Naive thymus-derived CD4-positive, alpha-beta T cell (primary cell): Measurements from ENCODE around the gene DENND10. TPM values are rescaled to one million over a fixed set of nuclear protein-coding genes. Genes with fewer than 3 reads are reported as not detected.
"Not testable (repeated sequence)": the region's sequence is repeated elsewhere in the genome, so short reads cannot be mapped to it uniquely, and the experiment has no call there.

ENCODE experiments used
- ATAC-seq: fragments of 150-1000 bp; cut with Tn5 transposase; 2 replicates; pipeline ENCODE4 v1.10.0; 2021; ENCODE audit warnings: mild to moderate bottlenecking, moderate library complexity
- CTCF ChIA-PET: fragments of 350-600 bp; sonication (Branson Sonifier 250); formaldehyde crosslinking; loops from one replicate; lab custom pipeline; 2021; ENCODE audit warnings: antibody characterized with exemption; lab: Charles Lee
- POLR2A ChIA-PET: fragments of 350-600 bp; sonication (Branson Sonifier 250); formaldehyde crosslinking; loops from one replicate; lab custom pipeline; 2021; ENCODE audit warnings: antibody characterized with exemption, inconsistent platforms; lab: Charles Lee
- DNase-seq, 9 donors: peaks; one replicate each; pipeline versions ENCODE4 v3.0.0 to v3.0.0-alpha.2; 2020 to 2022; ENCODE audit warnings: mixed read lengths in 1 of 9
- H3K27ac ChIP-seq: one replicate; pipeline ENCODE4 v1.7.0; 2013; ENCODE audit warnings: mild to moderate bottlenecking, low read depth, low read length, moderate library complexity
- H3K27me3 ChIP-seq, 2 donors: one replicate each; pipeline ENCODE4 v1.7.0; 2013; ENCODE audit warnings: low read length in 2 of 2, mild to moderate bottlenecking in 2 of 2, moderate library complexity in 2 of 2; ENCODE audit not compliant: control insufficient read depth in 2 of 2, insufficient read depth in 2 of 2
- H3K36me3 ChIP-seq, 3 experiments: 1 replicate in 2 of 3; 2 replicates in 1 of 3; pipeline ENCODE4 v1.7.0; 2013; ENCODE audit warnings: low read length in 3 of 3, mild to moderate bottlenecking in 3 of 3, moderate library complexity in 1 of 3; ENCODE audit not compliant: insufficient read depth in 3 of 3, control insufficient read depth in 2 of 3
- H3K4me1 ChIP-seq, 2 donors: one replicate each; pipeline ENCODE4 v1.7.0; 2013; ENCODE audit warnings: low read length in 2 of 2, mild to moderate bottlenecking in 2 of 2, moderate library complexity in 1 of 2; ENCODE audit not compliant: control insufficient read depth in 2 of 2, insufficient read depth in 2 of 2
- H3K4me3 ChIP-seq: 2 replicates; pipeline ENCODE4 v1.7.0; 2013; ENCODE audit warnings: mild to moderate bottlenecking, low read length
- H3K9me3 ChIP-seq, 3 experiments: 1 replicate in 2 of 3; 2 replicates in 1 of 3; pipeline ENCODE4 v1.7.0; 2013; ENCODE audit warnings: low read length in 3 of 3; ENCODE audit not compliant: control insufficient read depth in 2 of 3
- H3K27ac Mint-ChIP-seq, 9 donors: one replicate each; pipeline ENCODE4 v1.8.0; 2020 to 2022; ENCODE audit warnings: mixed read lengths in 9 of 9, mild to moderate bottlenecking in 8 of 9, moderate library complexity in 5 of 9, inconsistent platforms in 2 of 9
- H3K27me3 Mint-ChIP-seq, 5 donors: one replicate each; pipeline ENCODE4 v1.8.0; 2021 to 2022; ENCODE audit warnings: mixed read lengths in 5 of 5, mild to moderate bottlenecking in 1 of 5
- H3K36me3 Mint-ChIP-seq, 5 donors: one replicate each; pipeline ENCODE4 v1.8.0; 2020 to 2022; ENCODE audit warnings: mixed read lengths in 5 of 5, mild to moderate bottlenecking in 3 of 5, inconsistent platforms in 1 of 5
- H3K4me1 Mint-ChIP-seq, 7 donors: one replicate each; pipeline ENCODE4 v1.8.0; 2020 to 2022; ENCODE audit warnings: mixed read lengths in 7 of 7, mild to moderate bottlenecking in 3 of 7, inconsistent platforms in 1 of 7
- H3K4me3 Mint-ChIP-seq, 10 donors: one replicate each; pipeline ENCODE4 v1.8.0; 2020 to 2022; ENCODE audit warnings: mild to moderate bottlenecking in 10 of 10, mixed read lengths in 10 of 10, moderate library complexity in 6 of 10, inconsistent platforms in 2 of 10
- H3K9me3 Mint-ChIP-seq, 11 donors: one replicate each; pipeline ENCODE4 v1.8.0; 2020 to 2022; ENCODE audit warnings: mixed read lengths in 11 of 11, mild to moderate bottlenecking in 4 of 11, inconsistent platforms in 1 of 11, moderate library complexity in 1 of 11
- intact Hi-C, 2 donors: fragments of 100-400 bp; cut with micrococcal nuclease; formaldehyde crosslinking; loops; one replicate each; pipeline ENCODE4 v1.15.1; 2023
- polyA plus RNA-seq, 2 donors: library from polyadenylated mRNA; unstranded; fragments of 300-500 nt; fragmentation: Illumina TruSeq; gene quantifications; one replicate each; pipeline ENCODE4 v1.2.3, GENCODE V29; 2021
- total RNA-seq, 6 experiments: library from RNA in 5 of 6; stranded (reverse) in 5 of 6; gene quantifications; 1 replicate in 5 of 6; 2 replicates in 1 of 6; pipeline ENCODE4 v1.2.3 and lab custom pipeline; 2021 to 2026

DENND10 gene
- total and polyA plus RNA-seq, 7 experiments from 2014 or later: 22.1 to 41.7 (median 28.8) TPM

- no peaks in the 10 kb centered on the region for H3K27me3 ChIP-seq
- peak overlapping the region; percentile 65 to 94 (median 85) for H3K4me3 Mint-ChIP-seq
- H3K27ac Mint-ChIP-seq: peak overlapping the region; percentile 58 to 96 (median 84)
- no peak overlapping the region for H3K4me3 ChIP-seq
- no peak for ATAC-seq
- H3K27ac ChIP-seq: peak overlapping the region; percentile 11
- no peaks in the 10 kb centered on the region for H3K9me3 ChIP-seq
- peak in 3 of 9 donors; percentile 13 to 63 (median 14) for DNase-seq
- H3K36me3 Mint-ChIP-seq: peaks cover 0 to 6% (median 5%) of the 10 kb centered on the region in 5 donors
- intact Hi-C loops: loop anchor here (1.0 to 10.0 kb wide), 5 partner anchors 104 to 622 kb away; partner anchors contain the start of genes TIAL1 (in 2 of the 2), GRK5 (in 1 of the 2) and RGS10 (in 1 of the 2)
- H3K4me1 Mint-ChIP-seq: peaks cover 5 to 35% (median 14%) of the 10 kb centered on the region in 7 donors
- H3K36me3 ChIP-seq: no peaks in the 10 kb centered on the region
- CTCF ChIA-PET: interaction anchor here (1.2 kb wide), 1 partner anchor 313 kb away, joined by 3 read pairs; no protein-coding TSS in a partner anchor
- no peaks in the 10 kb centered on the region for H3K27me3 Mint-ChIP-seq
- POLR2A ChIA-PET: interaction anchor here (0.6 to 5.4 kb wide), 6 partner anchors 8 to 463 kb away, joined by 3 to 53 read pairs (median 3); partner anchors contain the start of genes EIF3A and SFXN4
- peaks cover 6 to 20% of the 10 kb centered on the region in 2 donors for H3K4me1 ChIP-seq
- H3K9me3 Mint-ChIP-seq: no peaks in the 10 kb centered on the region
Measured at GRCh38 chr10:119103241-119103902, 541 bp upstream of the DENND10 start.

- Mint-ChIP-seq H3K36me3 (peaks cover 0 to 10% (median 5%) of the 10 kb centered on the region in 5 donors), H3K27ac (peak overlapping the region in 4 of 9 donors; percentile 32 to 62 (median 42)), H3K4me3 (peak overlapping the region; percentile 53 to 87 (median 78)), H3K4me1 (peaks cover 8 to 35% (median 14%) of the 10 kb centered on the region in 7 donors), H3K27me3 (no peaks in the 10 kb centered on the region), H3K9me3 (no peaks in the 10 kb centered on the region)
- intact Hi-C loops: loop anchor here (1.0 to 10.0 kb wide), 9 partner anchors 13 to 493 kb away; partner anchors contain the start of genes EIF3A (in 2 of the 2), PRDX3 (in 2 of the 2), SFXN4 (in 2 of the 2) and TIAL1 (in 2 of the 2)
- Histone ChIP-seq H3K9me3 (no peaks in the 10 kb centered on the region), H3K4me1 (peaks cover 6 to 20% of the 10 kb centered on the region in 2 donors), H3K27me3 (no peaks in the 10 kb centered on the region), H3K36me3 (peaks cover 0 to 5% (median 0%) of the 10 kb centered on the region in 3 experiments), H3K27ac (no peak overlapping the region), H3K4me3 (peak overlapping the region; percentile 45)
- ChIA-PET CTCF (no interaction called here), POLR2A (interaction anchor here (0.7 to 5.4 kb wide), 6 partner anchors 8 to 788 kb away, joined by 3 to 53 read pairs (median 3); partner anchors contain the start of genes EIF3A and SEC23IP)
- ATAC-seq (no peak), DNase-seq (peak in 1 of 9 donors; percentile 8)
Measured at GRCh38 chr10:119104654-119105015, 722 bp downstream of the DENND10 start.

- CTCF ChIA-PET: no interaction called here
Measured at GRCh38 chr10:119105155-119105554, 1.2 kb downstream of the DENND10 start.

GRCh38 chr10:119105899-119106298 is 2.0 kb downstream of the DENND10 start:
- CTCF ChIA-PET, H3K27ac Mint-ChIP-seq, H3K27me3 Mint-ChIP-seq, ATAC-seq, H3K27ac ChIP-seq, H3K9me3 Mint-ChIP-seq, H3K9me3 ChIP-seq, H3K4me3 ChIP-seq, H3K36me3 ChIP-seq, DNase-seq, H3K27me3 ChIP-seq: not testable (repeated sequence)
- Mint-ChIP-seq H3K4me3 (peak overlapping the region in 3 of 10 donors; percentile 27 to 81 (median 58)), H3K4me1 (peaks cover 8 to 29% (median 14%) of the 10 kb centered on the region in 7 donors), H3K36me3 (peaks cover 0 to 15% (median 5%) of the 10 kb centered on the region in 5 donors)
- intact Hi-C loops: loop anchor here in 1 of 2 donors (2.0 to 10.0 kb wide), 2 partner anchors 351 to 489 kb away; partner anchors contain the start of genes CACUL1 and TIAL1
- H3K4me1 ChIP-seq: peaks cover 6 to 15% of the 10 kb centered on the region in 2 donors
- POLR2A ChIA-PET: interaction anchor here (1.1 to 5.4 kb wide), 2 partner anchors 10 to 26 kb away, joined by 3 to 53 read pairs; partner anchors contain the start of gene EIF3A

More at GRCh38 chr10:119105155-119105554, 1.2 kb downstream of the DENND10 start:
- POLR2A ChIA-PET: interaction anchor here (0.7 to 5.4 kb wide), 6 partner anchors 9 to 787 kb away, joined by 3 to 53 read pairs (median 3); partner anchors contain the start of genes EIF3A and SEC23IP
- DNase-seq: no peak
- Histone ChIP-seq H3K9me3 (no peaks in the 10 kb centered on the region), H3K27me3 (no peaks in the 10 kb centered on the region), H3K4me1 (peaks cover 6 to 20% of the 10 kb centered on the region in 2 donors), H3K4me3 (peak overlapping the region; percentile 45), H3K36me3 (peaks cover 0 to 5% (median 0%) of the 10 kb centered on the region in 3 experiments), H3K27ac (no peak overlapping the region)
- Mint-ChIP-seq H3K27ac (peak overlapping the region in 6 of 9 donors; percentile 31 to 86 (median 66)), H3K4me3 (peak overlapping the region; percentile 53 to 87 (median 78)), H3K4me1 (peaks cover 8 to 36% (median 14%) of the 10 kb centered on the region in 7 donors), H3K27me3 (no peaks in the 10 kb centered on the region), H3K9me3 (no peaks in the 10 kb centered on the region), H3K36me3 (peaks cover 0 to 15% (median 5%) of the 10 kb centered on the region in 5 donors)
- intact Hi-C loops: loop anchor here in 1 of 2 donors (2.0 to 10.0 kb wide), 2 partner anchors 350 to 490 kb away; partner anchors contain the start of genes CACUL1 and TIAL1
- ATAC-seq: no peak

GRCh38 chr10:119107106-119107505 is 3.2 kb downstream of the DENND10 start:
- H3K4me3 ChIP-seq, H3K27me3 Mint-ChIP-seq, H3K9me3 Mint-ChIP-seq, DNase-seq, H3K27ac ChIP-seq, H3K27me3 ChIP-seq, CTCF ChIA-PET, H3K27ac Mint-ChIP-seq, H3K9me3 ChIP-seq, H3K4me3 Mint-ChIP-seq, ATAC-seq: not testable (repeated sequence)
- peaks cover 0 to 14% (median 0%) of the 10 kb centered on the region in 3 experiments for H3K36me3 ChIP-seq
- H3K4me1 Mint-ChIP-seq: peaks cover 8 to 27% (median 14%) of the 10 kb centered on the region in 7 donors
- intact Hi-C loops: loop anchor here in 1 of 2 donors (10.0 kb wide), 1 partner anchor 488 kb away; the partner anchor contains the start of gene TIAL1
- H3K4me1 ChIP-seq: peaks cover 6 to 13% of the 10 kb centered on the region in 2 donors
- POLR2A ChIA-PET: interaction anchor here (1.1 to 5.4 kb wide), 2 partner anchors 9 to 27 kb away, joined by 3 to 53 read pairs; partner anchors contain the start of gene EIF3A
- peaks cover 0 to 18% (median 11%) of the 10 kb centered on the region in 5 donors for H3K36me3 Mint-ChIP-seq

- H3K4me3 Mint-ChIP-seq, H3K9me3 ChIP-seq, H3K27ac ChIP-seq, H3K27me3 ChIP-seq, H3K27me3 Mint-ChIP-seq, CTCF ChIA-PET, ATAC-seq, H3K9me3 Mint-ChIP-seq, H3K27ac Mint-ChIP-seq, H3K4me3 ChIP-seq, DNase-seq: not testable (repeated sequence)
- peaks cover 0 to 21% (median 0%) of the 10 kb centered on the region in 3 experiments for H3K36me3 ChIP-seq
- peaks cover 6 to 13% of the 10 kb centered on the region in 2 donors for H3K4me1 ChIP-seq
- intact Hi-C loops: loop anchor here in 1 of 2 donors (10.0 kb wide), 1 partner anchor 487 kb away; the partner anchor contains the start of gene TIAL1
- H3K36me3 Mint-ChIP-seq: peaks cover 0 to 19% (median 12%) of the 10 kb centered on the region in 5 donors
- peaks cover 8 to 24% (median 14%) of the 10 kb centered on the region in 7 donors for H3K4me1 Mint-ChIP-seq
- POLR2A ChIA-PET: interaction anchor here (5.4 kb wide), 1 partner anchor 28 kb away, joined by 53 read pairs; the partner anchor contains the start of gene EIF3A
Measured at GRCh38 chr10:119107771-119108170, 3.9 kb downstream of the DENND10 start.
